NT2/D1 (cell line): ENCODE data around the gene VEZF1.
A peak's percentile ranks its signal among the peaks of the same experiment; 100 is the strongest.

Experiments
- DNase-seq: peaks from one replicate; pipeline ENCODE4 v3.0.0-alpha.2; 2011; ENCODE audit warnings: low read depth, low spot score
- H3K27me3 ChIP-seq: 2 replicates; pipeline ENCODE4 v1.6.0; 2011; ENCODE audit warnings: mild to moderate bottlenecking; ENCODE audit not compliant: insufficient read length, insufficient read depth
- H3K36me3 ChIP-seq: 2 replicates; pipeline ENCODE4 v1.6.1; 2011; ENCODE audit warnings: mild to moderate bottlenecking, low read length, mixed read lengths; ENCODE audit not compliant: insufficient read depth, insufficient read length
- H3K4me1 ChIP-seq: 2 replicates; pipeline ENCODE4 v1.5.1; 2011; ENCODE audit not compliant: insufficient read depth, insufficient read length
- H3K4me3 ChIP-seq: 2 replicates; pipeline ENCODE4 v1.5.1; 2011; ENCODE audit warnings: low read depth; ENCODE audit not compliant: insufficient read length
- H3K9ac ChIP-seq: 2 replicates; pipeline ENCODE4 v1.6.0; 2011; ENCODE audit warnings: low read depth; ENCODE audit not compliant: insufficient read length
- H3K9me3 ChIP-seq: 2 replicates; pipeline ENCODE4 v1.5.1; 2011; ENCODE audit warnings: mild to moderate bottlenecking, low read length; ENCODE audit not compliant: insufficient read depth
- SUZ12 ChIP-seq: IDR thresholded peaks from 2 replicates; pipeline ENCODE4 v1.6.1; 2011; ENCODE audit not compliant: insufficient read length, insufficient read depth; ENCODE audit errors: extremely low read depth
- YY1 ChIP-seq: IDR thresholded peaks from 2 replicates; pipeline ENCODE4 v1.6.1; 2011; ENCODE audit not compliant: insufficient read length, insufficient read depth
- ZNF274 ChIP-seq: IDR thresholded peaks from 2 replicates; pipeline ENCODE4 v1.6.1; 2011; ENCODE audit warnings: mild to moderate bottlenecking, low read depth, low read length

Gene VEZF1

DNA sequence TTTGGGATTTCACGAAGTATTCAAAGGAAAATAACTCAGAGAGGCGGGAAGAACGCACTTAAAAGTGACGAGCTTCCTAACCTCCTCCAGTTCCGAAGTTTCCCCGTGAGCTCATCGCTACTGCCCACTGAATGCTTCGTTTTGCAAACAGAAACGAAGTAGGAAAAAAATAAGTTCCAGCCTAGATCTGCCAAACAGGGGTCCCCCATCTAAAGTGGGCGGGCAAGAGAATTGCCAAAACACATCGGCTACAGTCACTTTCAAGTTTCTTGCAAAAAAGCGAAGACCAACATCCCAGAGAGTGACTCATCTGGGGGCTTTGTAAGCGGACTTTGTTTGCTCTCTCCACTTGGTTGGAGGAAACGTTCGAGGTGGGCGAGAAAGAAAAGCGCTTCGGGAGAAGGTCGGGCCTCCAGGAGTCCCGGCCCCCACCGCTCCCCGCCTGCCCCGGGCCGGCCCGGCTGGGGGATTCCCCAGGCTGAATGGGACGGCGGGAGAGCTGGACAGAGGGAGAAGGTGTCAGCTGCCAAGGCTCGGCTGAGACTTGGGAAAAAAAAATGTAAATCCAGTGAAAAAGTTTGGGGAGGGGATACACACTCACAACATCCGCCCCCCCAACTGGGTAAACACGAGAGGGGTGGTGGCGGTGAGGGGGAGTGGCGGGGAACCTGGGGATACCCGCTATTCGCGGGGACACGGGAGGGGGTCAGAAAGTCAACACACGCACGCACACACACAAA, 1.0 kb downstream of the VEZF1 start:
- TF ChIP-seq YY1: no peak
- TF ChIP-seq ZNF274: no peak
- no peak for TF ChIP-seq SUZ12
- Histone ChIP-seq H3K9ac (peak overlapping the region; percentile 95), H3K27me3 (no peaks in the 10 kb centered on the region), H3K4me3 (peak overlapping the region; percentile 86), H3K4me1 (peaks cover 6% of the 10 kb centered on the region), H3K9me3 (no peaks in the 10 kb centered on the region), H3K36me3 (peaks cover 28% of the 10 kb centered on the region)
- no peak for DNase-seq

DNA sequence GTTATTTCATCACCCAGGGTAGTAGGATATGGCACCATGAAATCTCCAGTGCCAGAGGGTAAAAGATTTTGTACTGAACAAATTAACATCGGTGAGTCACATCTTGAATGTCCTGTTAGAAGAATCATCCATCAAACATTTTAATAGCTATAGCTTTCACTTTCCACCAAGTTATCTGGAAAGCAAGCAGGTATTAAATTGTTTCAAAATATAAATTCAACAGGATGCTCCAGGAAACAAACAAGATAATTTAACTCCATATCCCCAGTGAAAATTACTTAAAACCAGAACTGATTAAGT, 2.4 kb downstream of the VEZF1 start:
- H3K4me3 ChIP-seq: no peak overlapping the region
- H3K4me1 ChIP-seq: peaks cover 6% of the 10 kb centered on the region
- no peak for TF ChIP-seq YY1
- TF ChIP-seq ZNF274: no peak
- TF ChIP-seq SUZ12: no peak
- H3K36me3 ChIP-seq: peaks cover 42% of the 10 kb centered on the region
- H3K9me3 ChIP-seq: no peaks in the 10 kb centered on the region
- DNase-seq: no peak
- no peaks in the 10 kb centered on the region for H3K27me3 ChIP-seq
- H3K9ac ChIP-seq: no peak overlapping the region

DNA sequence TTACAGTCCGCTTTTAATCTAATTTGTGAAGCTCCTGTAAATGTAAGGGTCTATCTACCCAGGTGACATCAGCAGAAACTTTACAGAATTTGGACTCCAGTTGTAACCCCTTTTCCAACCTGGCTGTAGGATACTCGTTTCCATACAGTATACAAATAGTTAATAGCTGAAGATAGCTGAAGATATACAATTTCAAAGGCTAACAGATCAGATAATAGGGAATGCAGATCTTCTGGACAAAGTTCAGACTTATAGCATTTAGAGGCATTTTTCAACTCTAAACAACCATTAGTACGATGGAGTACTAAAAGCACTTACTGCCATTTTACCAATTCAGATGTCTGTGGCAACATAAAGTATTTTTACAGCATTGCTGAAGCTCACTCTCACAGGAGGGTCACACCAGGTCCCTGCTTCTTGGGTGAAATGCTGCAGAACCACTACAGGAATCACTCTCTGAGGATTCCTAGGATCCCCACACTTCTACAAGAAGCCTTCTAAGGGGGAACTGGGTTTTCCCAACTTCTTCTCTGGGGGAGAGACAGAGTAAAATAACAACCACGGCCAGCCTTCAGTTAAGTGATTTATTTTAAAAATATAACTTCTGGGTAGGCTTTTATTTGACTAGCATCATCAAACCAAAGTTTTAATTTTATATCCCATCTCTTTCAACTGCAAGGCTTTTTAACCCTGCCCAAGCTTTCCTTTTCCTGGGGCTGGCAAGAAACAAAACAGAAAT, 2.9 kb downstream of the VEZF1 start:
- H3K9me3 ChIP-seq: no peaks in the 10 kb centered on the region
- peaks cover 47% of the 10 kb centered on the region for H3K36me3 ChIP-seq
- H3K9ac ChIP-seq: no peak overlapping the region
- H3K4me3 ChIP-seq: no peak overlapping the region
- TF ChIP-seq ZNF274 (no peak), SUZ12 (no peak)
- DNase-seq: no peak
- no peaks in the 10 kb centered on the region for H3K27me3 ChIP-seq
- H3K4me1 ChIP-seq: peaks cover 6% of the 10 kb centered on the region

DNA sequence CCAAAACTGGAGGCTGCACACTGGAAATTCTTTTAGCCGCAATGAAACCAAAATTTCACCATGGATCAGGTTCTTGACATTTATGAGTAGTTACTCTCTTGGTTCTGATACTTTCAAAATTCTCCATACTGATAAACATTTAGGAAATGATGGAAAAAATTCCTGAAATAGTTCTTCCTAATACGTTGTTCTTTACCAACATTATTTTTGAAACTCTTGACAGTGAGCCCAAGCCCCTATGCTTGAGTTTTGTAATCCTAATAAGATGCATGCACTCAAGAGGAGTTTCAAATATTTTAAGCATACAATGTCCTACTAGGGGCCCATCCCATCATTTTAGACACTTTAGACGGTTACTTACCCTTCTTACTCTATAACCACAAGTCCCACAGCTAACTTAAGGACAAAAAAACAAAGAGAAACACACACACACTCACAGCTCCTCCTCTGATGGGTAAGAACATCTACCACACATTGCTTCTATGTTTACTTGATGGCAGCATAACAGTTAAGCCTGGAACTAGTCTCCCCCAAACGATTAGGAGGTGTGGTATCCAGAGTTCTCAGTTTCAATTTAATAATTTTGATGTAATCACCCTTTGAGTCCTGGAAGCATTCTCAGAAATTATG, 3.7 kb downstream of the VEZF1 start:
- H3K4me3 ChIP-seq: no peak overlapping the region
- peaks cover 6% of the 10 kb centered on the region for H3K4me1 ChIP-seq
- peaks cover 55% of the 10 kb centered on the region for H3K36me3 ChIP-seq
- no peaks in the 10 kb centered on the region for H3K27me3 ChIP-seq
- no peak overlapping the region for H3K9ac ChIP-seq
- no peak for DNase-seq
- TF ChIP-seq SUZ12: no peak
- H3K9me3 ChIP-seq: no peaks in the 10 kb centered on the region

DNA sequence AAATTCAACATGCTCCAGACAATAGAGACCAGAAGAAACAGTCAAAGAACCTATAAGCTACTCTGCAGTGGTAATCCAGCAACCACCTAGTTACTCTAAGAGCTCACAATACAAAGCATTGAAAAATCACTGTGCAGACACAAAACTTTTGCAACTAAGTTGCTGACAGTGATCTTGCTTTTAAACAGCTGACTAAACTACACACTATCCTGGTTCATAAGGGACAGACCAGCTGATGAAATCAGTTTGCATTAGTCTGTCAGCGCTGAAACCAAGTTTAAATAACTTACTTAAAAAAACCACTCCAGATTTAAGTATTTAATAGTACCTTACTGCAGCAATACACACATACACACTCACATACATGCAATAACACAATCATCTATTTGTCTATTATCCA, 4.6 kb downstream of the VEZF1 start:
- H3K4me1 ChIP-seq: peaks cover 3% of the 10 kb centered on the region
- no peaks in the 10 kb centered on the region for H3K9me3 ChIP-seq
- H3K9ac ChIP-seq: no peak overlapping the region
- peaks cover 64% of the 10 kb centered on the region for H3K36me3 ChIP-seq
- DNase-seq: no peak
- no peak overlapping the region for H3K4me3 ChIP-seq
- no peak for TF ChIP-seq SUZ12
- H3K27me3 ChIP-seq: no peaks in the 10 kb centered on the region

DNA sequence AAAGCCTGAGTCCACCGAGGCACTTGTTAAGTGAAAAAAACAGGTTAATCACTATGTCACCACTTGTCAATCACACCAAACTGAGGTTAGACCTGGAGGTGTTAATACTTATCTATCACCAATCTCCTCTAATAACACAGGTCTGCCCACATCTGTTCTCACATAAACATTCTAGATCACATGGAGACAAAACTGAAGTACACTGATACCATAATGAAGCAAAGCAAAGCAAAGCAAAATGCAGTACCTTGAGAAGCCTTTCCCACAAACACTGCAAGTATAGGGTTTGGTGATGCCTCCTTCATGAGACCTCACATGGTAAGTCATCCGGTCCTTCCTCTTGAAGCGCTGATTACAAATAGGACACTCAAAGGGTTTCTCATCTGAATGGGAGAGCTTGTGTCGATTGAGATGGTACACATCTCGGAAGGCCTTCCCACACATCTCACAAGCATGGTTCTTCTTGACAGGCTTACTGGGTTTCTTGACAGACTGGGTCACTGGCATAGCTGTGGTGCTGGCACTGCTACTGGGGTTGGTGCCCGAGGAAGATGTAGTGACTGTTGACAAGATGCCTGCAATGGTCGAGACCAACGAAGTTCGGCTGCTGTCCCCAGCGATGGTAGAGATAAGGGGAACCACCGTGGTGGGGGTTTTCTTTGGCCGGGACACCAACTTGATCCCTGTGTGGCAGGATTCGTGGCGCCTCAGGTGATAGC, 5.4 kb downstream of the VEZF1 start:
- no peak for DNase-seq
- Histone ChIP-seq H3K9me3 (no peaks in the 10 kb centered on the region), H3K4me3 (no peak overlapping the region), H3K9ac (no peak overlapping the region), H3K27me3 (no peaks in the 10 kb centered on the region), H3K4me1 (peaks cover 3% of the 10 kb centered on the region), H3K36me3 (peaks cover 69% of the 10 kb centered on the region)
- no peak for TF ChIP-seq YY1
- no peak for TF ChIP-seq SUZ12
- no peak for TF ChIP-seq ZNF274

DNA sequence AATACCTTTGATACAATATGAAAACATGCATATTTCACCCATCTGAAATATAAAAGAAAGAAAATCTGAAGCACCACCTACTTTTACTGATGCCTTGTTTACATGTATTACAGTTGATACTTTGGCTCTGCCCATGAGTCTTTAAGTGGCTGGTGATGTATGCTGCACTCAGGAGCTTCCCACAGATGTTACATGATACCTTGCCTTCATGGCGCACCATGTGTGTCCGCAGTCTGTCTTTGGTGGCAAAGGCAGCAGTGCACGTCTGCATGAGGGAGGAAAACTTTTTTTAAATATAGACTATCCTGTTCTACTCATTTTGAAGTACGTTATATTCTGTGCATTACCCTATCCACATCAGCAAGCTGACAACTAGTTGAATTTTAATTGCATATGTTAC, 7.5 kb downstream of the VEZF1 start:
- H3K4me3 ChIP-seq: no peak overlapping the region
- no peak for DNase-seq
- H3K36me3 ChIP-seq: peaks cover 89% of the 10 kb centered on the region
- no peaks in the 10 kb centered on the region for H3K27me3 ChIP-seq
- TF ChIP-seq YY1: no peak
- no peak for TF ChIP-seq SUZ12
- TF ChIP-seq ZNF274: no peak
- H3K9me3 ChIP-seq: no peaks in the 10 kb centered on the region
- H3K4me1 ChIP-seq: peaks cover 3% of the 10 kb centered on the region
- no peak overlapping the region for H3K9ac ChIP-seq
